ENCODE measurements around the gene RALGPS1.

RALGPS1 gene

GRCh38 chr9:127055745-127056402 lies 141.3 kb downstream of the RALGPS1 start:
- no peak for TF ChIP-seq CTCF (conservative IDR thresholded peaks at IDR 0.05; ENCODE audit: low read depth, low read length)
- DNase-seq (ENCODE audit: low read depth): no peak
- H3K4me3 ChIP-seq (ENCODE audit: low read length): no peak overlapping the region

GRCh38 chr9:127056446-127056845 lies 141.9 kb downstream of the RALGPS1 start:
- H3K4me3 ChIP-seq (ENCODE audit: low read length): no peak overlapping the region
- no peak for TF ChIP-seq CTCF (conservative IDR thresholded peaks at IDR 0.05; ENCODE audit: low read depth, low read length)
- DNase-seq (ENCODE audit: low read depth): no peak

- no peak for TF ChIP-seq CTCF (conservative IDR thresholded peaks at IDR 0.05; ENCODE audit: low read depth, low read length)
- peak; percentile 98 for DNase-seq (ENCODE audit: low read depth)
- H3K4me3 ChIP-seq (ENCODE audit: low read length): no peak overlapping the region
These were observed 143.5 kb downstream of the RALGPS1 start for GRCh38 chr9:127058011-127058644.

- peak; percentile 67 for DNase-seq (ENCODE audit: low read depth)
- no peak for TF ChIP-seq CTCF (conservative IDR thresholded peaks at IDR 0.05; ENCODE audit: low read depth, low read length)
- no peak overlapping the region for H3K4me3 ChIP-seq (ENCODE audit: low read length)
These were observed 144.1 kb downstream of the RALGPS1 start for GRCh38 chr9:127058645-127059021.

- H3K4me3 ChIP-seq (ENCODE audit: low read length): no peak overlapping the region
These were observed 144.4 kb downstream of the RALGPS1 start for GRCh38 chr9:127059030-127059429.

GRCh38 chr9:127059765-127060361 lies 145.3 kb downstream of the RALGPS1 start:
- no peak overlapping the region for H3K4me3 ChIP-seq (ENCODE audit: low read length)
- no peak for TF ChIP-seq CTCF (conservative IDR thresholded peaks at IDR 0.05; ENCODE audit: low read depth, low read length)
- no peak for DNase-seq (ENCODE audit: low read depth)

More at GRCh38 chr9:127059030-127059429, 144.4 kb downstream of the RALGPS1 start:
- DNase-seq (ENCODE audit: low read depth): no peak
- TF ChIP-seq CTCF (conservative IDR thresholded peaks at IDR 0.05; ENCODE audit: low read depth, low read length): no peak

- no peak overlapping the region for H3K4me3 ChIP-seq (ENCODE audit: low read length)
- DNase-seq (ENCODE audit: low read depth): no peak
- no peak for TF ChIP-seq CTCF (conservative IDR thresholded peaks at IDR 0.05; ENCODE audit: low read depth, low read length)
These were observed 146.8 kb downstream of the RALGPS1 start for GRCh38 chr9:127061411-127061810.

All from retinal pigment epithelial cell (primary cell).